IMR-90 (cell line): ENCODE measurements around the gene LCE1F.

Source experiments
- BHLHE40 ChIP-seq: fragments of 150-350 bp; IDR thresholded peaks from 2 replicates; pipeline ENCODE4 v1.6.1; 2016; ENCODE audit warnings: mild to moderate bottlenecking, low read depth, low read length
- CEBPB ChIP-seq: IDR thresholded peaks from 2 replicates; pipeline ENCODE4 v1.6.1; 2012; ENCODE audit warnings: low read depth, low read length, improper control_type of control experiment
- CHD1 ChIP-seq: IDR thresholded peaks from 2 replicates; pipeline ENCODE4 v1.6.1; 2012; ENCODE audit warnings: low read depth, low read length, improper control_type of control experiment
- FOS ChIP-seq: fragments of 150-350 bp; IDR thresholded peaks from 2 replicates; pipeline ENCODE4 v1.6.1; 2016; ENCODE audit warnings: low read depth, low read length
- MAZ ChIP-seq: IDR thresholded peaks from 2 replicates; pipeline ENCODE4 v1.6.1; 2012; ENCODE audit warnings: low read depth, mild to moderate bottlenecking, low read length, improper control_type of control experiment, moderate library complexity, borderline replicate concordance
- MXI1 ChIP-seq: IDR thresholded peaks from 2 replicates; pipeline ENCODE4 v1.6.1; 2012; ENCODE audit warnings: low read depth, mild to moderate bottlenecking, low read length, moderate library complexity, borderline replicate concordance
- POLR2A ChIP-seq: IDR thresholded peaks from 2 replicates; pipeline ENCODE4 v1.6.1; 2012; ENCODE audit warnings: mild to moderate bottlenecking, low read depth, low read length
- RAD21 ChIP-seq: IDR thresholded peaks from 2 replicates; pipeline ENCODE4 v1.6.1; 2012; ENCODE audit warnings: low read length, improper control_type of control experiment
- RCOR1 ChIP-seq: IDR thresholded peaks from 2 replicates; pipeline ENCODE4 v1.6.1; 2012; ENCODE audit warnings: mild to moderate bottlenecking, low read length, improper control_type of control experiment; ENCODE audit not compliant: insufficient replicate concordance
- RFX5 ChIP-seq: IDR thresholded peaks from 2 replicates; pipeline ENCODE4 v1.8.0; 2012; ENCODE audit warnings: low read depth, mild to moderate bottlenecking, low read length, moderate library complexity
- SMC3 ChIP-seq: fragments of 150-350 bp; IDR thresholded peaks from 2 replicates; pipeline ENCODE4 v1.6.1; 2016; ENCODE audit warnings: low read depth, mild to moderate bottlenecking, antibody characterized with exemption, low read length, moderate library complexity
- USF2 ChIP-seq: fragments of 150-350 bp; IDR thresholded peaks from 2 replicates; pipeline ENCODE4 v1.6.1; 2017; ENCODE audit warnings: mild to moderate bottlenecking, antibody characterized with exemption, low read length, low read depth
- TF ChIP-seq, protein P1 (sequence below): conservative IDR thresholded peaks from 2 replicates; pipeline ENCODE4 v1.5.1; 2012; ENCODE audit warnings: mild to moderate bottlenecking, low read depth, low read length, improper control_type of control experiment

GRCh38 chr1:152776361-152776760, 1.4 kb downstream of the LCE1F start:
- TF ChIP-seq POLR2A (no peak), RAD21 (no peak), BHLHE40 (no peak), RCOR1 (no peak), USF2 (no peak), FOS (no peak), CEBPB (no peak), SMC3 (no peak), MAZ (no peak), RFX5 (no peak), MXI1 (no peak), CHD1 (no peak)
- TF ChIP-seq, protein P1, sequence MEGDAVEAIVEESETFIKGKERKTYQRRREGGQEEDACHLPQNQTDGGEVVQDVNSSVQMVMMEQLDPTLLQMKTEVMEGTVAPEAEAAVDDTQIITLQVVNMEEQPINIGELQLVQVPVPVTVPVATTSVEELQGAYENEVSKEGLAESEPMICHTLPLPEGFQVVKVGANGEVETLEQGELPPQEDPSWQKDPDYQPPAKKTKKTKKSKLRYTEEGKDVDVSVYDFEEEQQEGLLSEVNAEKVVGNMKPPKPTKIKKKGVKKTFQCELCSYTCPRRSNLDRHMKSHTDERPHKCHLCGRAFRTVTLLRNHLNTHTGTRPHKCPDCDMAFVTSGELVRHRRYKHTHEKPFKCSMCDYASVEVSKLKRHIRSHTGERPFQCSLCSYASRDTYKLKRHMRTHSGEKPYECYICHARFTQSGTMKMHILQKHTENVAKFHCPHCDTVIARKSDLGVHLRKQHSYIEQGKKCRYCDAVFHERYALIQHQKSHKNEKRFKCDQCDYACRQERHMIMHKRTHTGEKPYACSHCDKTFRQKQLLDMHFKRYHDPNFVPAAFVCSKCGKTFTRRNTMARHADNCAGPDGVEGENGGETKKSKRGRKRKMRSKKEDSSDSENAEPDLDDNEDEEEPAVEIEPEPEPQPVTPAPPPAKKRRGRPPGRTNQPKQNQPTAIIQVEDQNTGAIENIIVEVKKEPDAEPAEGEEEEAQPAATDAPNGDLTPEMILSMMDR, result no peak
